UCSD-AML1 (cell line): ENCODE data around the gene CAPN6.

Experiments used
- DNase-seq: peaks from one replicate; lab custom pipeline; 2025; ENCODE audit not compliant: unreplicated experiment; lab: John Stamatoyannopoulos, UW

Gene CAPN6

GRCh38 chrX:111207851-111208250 is 62.4 kb downstream of the CAPN6 start:
- no peak for DNase-seq

- DNase-seq: no peak
These were observed 70.0 kb downstream of the CAPN6 start for GRCh38 chrX:111200327-111200726.

- DNase-seq: no peak
These were observed 70.8 kb downstream of the CAPN6 start for GRCh38 chrX:111199505-111199904.
